Fibroblast of skin of back (primary cell): ENCODE data around the gene ASPG.

ENCODE experiments used
- DNase-seq: peaks from one replicate; pipeline ENCODE4 v3.0.0-alpha.2; 2013

Gene ASPG

GRCh38 chr14:104105822-104106470 is 20.4 kb downstream of the ASPG start:
- no peak for DNase-seq

DNA sequence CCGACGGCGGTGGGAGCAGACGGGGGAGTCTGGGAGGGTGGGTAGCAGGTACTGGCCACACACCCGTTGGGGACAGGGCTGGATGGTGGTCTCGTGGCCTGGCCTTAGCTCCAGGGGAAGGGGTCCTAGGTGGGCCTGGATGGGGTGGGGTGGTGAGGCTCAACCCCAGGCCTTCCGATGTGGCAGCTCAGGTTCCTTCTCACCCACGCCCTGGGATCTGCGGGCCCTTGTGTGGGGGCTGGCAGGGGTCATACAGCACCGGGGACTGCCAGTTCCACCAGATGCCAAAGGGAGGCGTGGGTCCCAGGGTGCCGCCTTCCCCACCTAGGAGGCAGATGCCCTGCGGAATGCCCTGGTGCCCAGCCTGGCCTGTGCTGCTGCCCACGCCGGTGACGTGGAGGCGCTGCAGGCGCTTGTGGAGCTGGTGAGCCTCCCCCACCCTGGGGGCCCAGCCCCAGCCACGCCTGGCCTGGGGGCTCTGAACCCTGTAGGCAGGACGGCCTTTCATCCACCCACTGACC is 21.0 kb downstream of the ASPG start:
- DNase-seq = no peak

DNA sequence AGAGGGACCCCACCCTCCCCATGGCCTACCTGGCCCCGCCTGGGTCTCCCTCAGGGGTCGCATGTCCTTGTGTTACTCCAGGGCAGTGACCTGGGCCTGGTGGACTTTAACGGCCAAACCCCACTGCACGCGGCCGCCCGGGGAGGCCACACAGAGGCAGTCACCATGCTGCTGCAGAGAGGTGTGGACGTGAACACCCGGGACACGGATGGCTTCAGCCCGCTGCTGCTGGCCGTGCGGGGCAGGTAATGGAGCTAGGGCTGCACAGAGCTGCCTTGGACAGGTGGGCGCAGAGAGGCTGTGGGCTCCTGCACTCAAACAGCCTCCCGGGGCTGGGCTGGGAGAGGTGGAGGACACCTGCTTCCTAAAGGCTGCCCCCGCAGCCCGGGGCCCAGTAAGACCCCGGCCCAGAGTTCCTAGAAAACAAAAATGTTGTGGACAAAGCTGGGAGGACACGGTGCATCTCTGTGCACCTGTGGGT is 21.6 kb downstream of the ASPG start:
- no peak for DNase-seq

- DNase-seq = no peak
These were observed 22.4 kb downstream of the ASPG start for GRCh38 chr14:104107611-104108569.

DNA sequence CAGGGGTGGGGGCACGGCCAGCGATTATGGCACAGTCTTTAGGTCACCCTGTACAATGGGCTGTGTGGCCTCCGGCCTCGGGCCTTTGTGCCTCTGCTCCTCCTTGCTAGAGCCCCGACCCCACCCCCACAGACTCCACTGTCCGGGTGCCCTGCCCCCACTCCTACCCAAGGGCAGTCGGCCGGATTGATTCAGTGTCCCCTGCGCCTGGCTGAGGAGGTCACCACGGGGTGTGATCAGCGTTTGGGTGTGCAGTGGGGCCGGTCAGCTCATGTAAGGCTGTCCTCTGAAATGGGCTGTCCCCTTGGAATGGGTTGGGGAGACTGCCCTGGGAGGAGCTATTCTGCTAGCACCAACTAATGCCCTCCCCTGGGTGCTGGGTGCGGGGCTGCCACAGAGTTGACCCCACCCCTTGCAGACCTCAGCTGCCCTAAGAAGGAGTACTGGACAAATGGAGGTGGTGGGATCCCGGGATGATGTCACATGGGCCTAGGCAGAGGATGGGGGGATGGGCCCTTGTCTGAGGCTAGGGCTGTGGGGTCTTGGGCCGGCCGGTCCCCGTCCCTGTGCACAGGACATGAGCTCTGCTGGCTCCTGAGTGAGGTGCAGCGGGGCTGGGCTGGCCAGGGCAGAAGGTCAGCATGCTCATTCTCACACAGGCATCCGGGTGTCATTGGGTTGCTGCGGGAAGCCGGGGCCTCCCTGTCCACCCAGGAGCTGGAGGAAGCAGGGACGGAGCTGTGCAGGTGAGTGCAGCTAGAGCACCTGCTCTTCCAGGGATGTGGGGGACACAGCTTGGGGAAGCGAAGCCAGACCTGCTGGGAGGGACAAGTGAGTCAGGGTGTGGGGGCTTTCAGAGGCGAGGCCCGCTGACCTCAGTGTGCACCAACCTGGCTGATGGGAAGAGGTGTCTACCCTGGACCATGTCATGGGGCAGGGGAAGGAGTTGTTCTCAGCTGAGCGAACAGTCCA is 23.4 kb downstream of the ASPG start:
- no peak for DNase-seq

DNA sequence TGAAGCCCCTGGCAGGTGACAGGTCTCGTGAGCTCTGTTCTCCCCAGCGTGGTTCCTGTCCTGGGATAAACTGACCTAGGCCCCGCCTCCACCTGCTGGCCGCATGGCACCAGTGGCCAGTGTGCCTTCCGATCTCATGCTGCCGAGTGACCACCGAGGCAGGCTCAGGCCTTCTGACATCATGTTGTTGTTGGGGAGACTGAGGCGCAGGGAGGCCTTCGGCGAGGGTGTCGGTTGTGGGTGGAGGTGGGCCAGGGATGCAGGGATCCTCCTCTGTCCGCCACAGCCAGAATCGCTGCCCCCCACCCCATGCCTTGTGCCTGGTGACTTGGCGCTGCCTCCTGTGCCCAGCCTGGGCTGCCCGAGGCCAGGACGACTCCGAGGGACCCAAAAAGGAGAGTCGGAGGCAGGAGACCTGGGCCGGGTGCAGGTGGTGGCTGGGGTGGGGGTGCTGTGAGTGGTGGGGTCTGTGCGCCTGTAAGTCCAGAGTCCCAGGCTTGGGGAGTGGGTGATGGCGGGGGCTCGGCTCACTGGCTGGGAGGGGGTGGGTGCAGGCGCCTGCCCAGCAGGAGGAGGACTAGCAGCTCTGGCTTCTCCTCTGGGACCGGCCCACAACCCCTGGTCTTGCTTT is 24.3 kb downstream of the ASPG start:
- DNase-seq = no peak

DNA sequence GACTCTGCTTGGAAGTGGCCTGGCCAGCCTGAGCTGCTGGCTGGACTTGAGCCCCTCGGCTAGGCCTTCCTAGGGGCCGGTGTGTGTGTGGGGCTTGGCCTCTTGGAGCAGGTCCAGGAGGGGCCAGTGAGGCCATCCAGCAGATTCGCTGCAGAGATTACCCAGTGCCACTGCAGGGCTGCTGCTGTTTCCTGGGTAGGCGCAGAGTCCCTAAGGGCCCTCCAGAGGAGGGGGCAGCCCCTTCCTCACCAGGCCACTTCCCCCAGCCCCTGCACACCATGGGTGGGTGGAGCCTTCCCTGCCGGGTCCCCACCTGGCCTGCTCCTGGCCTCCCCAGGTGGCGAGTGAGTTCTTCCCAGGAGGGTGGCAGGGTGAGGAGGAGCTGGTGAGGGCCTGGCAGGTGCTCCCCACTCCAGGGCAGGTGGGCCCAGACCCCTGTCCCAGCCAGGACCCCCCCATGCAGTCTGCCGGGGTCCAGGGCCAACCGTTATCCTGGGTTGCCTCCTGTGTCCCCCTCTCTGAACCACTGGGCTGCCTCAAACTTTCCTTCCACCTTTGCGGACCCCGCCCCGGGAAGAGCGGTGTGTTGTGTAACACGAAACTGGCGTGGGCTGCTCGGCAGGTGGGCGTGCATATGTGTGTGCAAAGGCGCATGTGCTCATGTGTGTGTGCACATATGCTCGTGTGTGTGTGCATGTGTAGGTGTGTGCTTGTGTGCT is 25.1 kb downstream of the ASPG start:
- DNase-seq = no peak

DNA sequence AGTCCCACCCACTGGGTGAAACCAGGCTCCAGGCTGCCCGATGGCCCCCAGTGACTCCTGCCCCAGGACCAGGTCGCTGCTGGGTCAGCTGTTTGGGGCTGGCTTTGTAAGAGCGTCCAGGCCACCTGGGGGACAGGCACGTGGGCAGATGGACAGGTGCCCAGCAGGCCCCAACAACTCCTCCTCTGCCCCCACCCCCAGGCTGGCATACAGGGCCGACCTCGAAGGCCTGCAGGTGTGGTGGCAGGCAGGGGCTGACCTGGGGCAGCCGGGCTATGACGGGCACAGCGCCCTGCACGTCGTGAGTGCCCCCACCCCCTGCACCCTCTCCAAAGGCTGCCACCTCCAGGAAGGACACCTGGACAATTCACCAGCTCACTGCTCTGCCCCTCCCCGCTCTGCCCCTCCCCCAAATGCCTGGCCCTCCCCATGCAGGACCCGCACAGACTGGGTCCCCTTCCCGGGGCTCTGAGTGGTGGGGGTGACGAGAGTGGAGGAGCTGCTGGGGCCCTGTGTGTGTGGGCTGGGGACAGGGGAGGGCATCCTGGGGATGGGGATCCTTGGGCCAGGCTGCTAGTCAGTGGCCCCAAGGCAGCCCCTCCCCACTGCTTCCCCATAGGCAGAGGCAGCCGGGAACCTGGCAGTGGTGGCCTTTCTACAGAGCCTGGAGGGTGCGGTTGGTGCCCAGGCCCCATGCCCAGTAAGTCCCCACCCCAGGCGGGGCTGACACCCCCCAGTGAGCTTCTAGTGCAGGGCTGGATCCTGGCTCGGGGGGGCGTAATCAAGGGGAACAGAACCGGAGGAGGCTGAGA is 26.0 kb downstream of the ASPG start:
- DNase-seq = no peak

- no peak for DNase-seq
These were observed 26.6 kb downstream of the ASPG start for GRCh38 chr14:104112113-104112505.

DNA sequence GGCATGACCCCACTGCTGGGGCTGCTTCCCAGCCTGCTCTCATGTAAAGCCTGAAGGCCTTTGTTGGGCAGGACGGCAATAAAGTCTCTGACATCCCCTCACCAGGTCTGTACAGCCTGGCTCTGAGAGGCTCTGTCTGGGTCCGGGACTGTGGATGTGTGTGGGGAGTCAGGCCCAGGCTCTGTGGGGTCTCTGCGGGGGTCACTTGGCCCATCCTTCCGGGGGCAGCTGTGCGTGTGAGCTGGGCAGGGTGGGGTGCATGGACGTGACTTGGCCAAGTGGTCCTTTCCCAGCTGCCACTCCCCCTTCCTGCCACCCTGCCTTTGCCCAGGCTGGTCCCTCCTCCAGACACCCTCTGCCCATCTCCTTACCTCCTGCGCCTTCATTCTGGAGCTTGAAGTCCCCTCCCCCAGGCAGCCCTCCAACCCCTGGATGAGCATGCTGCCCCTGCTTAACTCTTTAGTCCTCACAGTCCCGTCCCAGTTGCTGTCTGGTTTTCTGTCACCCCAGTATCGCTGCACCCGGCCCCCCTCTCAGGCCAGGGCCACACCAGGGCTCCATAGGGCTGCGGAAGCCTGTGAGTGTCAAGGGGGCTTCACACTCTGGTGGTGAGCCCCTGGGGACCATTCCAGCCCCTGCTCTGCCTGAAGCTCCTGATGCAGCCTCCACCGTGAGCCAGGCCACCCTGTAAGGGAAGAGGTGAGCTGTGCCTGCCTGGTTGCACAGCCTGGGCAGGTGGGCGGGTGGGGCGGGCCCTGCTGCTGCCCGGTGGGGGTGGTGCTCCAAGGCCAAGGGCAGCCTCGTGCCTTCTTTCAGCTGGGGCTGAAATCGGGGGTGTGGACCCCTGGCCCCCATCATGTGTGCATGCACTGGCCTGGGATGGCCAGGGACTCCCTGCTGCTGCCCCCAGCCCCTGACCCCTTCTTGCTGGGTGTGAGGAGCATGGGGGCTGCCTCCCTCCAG is 27.4 kb downstream of the ASPG start:
- DNase-seq = no peak

DNA sequence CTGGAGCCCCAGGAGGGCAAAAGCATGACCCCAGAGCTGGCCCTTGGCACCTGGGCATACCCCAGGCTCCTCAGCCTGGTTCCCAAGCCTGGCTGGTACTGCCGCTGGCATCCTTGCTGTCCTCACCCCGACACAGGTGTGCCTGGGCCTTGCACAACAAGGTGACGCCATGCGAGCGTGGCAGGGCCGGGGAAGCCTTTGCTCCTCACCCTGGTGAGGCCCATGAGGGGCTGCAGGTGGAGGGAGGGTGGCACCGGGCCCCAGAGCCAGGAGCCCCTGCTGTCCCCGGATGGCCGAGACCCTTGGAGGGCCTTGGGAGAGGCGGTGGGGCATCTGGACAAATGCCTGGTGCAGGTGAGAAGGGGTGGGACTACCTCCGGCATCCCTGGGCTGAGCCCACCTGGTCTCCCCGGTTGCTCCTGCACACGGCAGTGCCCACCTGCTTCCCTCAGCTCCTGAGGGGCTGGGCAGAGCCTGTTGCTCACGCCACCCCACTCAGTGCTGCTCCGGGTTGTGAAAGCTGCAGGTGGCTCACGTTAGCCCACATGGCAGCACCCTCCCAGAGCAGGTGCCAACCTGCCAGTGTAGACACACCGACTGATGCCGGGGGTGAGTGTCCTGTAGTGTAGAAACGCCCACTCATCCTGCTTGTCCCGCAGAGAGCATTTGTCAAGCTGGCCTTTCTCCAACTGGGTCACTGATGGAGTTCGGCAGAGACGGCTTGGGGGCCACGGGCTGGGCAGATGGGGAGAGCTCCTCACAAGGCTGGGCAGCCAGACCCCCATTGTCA is 28.3 kb downstream of the ASPG start:
- no peak for DNase-seq

DNA sequence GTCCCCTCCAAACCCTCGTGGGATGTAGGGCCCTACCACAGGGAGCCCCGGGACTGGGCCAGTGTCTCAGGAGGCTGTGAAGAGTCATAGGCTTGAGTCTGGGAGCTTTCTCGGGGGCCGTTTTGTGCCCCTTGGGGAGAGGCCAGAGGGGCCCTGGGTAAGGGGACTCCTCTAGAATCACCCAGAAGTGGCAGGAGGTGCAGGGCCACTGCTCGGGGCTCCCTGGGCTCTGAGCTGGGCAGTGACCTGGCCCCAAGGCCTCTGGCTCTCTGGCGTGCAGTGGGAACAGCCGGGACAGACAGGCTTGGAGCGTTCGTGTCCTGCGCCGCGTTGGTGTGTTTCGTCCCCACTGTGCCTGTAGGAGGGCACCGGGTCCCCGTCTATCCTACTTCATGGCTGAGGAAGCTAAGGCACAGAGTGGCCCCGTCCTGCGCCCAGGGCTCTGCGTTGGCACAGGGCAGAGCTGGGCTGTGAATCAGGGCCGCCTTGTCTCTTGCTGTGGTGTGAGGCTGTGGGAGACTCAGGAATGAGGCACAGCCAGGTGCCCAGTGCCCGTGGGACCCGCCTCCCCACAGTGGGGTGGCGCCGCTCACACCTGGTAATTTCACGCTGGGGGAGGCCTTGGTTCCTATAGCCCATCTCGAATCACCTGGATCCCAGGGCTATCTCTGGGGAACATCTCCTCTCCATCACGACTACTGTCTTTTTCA is 29.1 kb downstream of the ASPG start:
- DNase-seq = no peak

- DNase-seq = no peak
These were observed 29.7 kb downstream of the ASPG start for GRCh38 chr14:104115131-104115600.

DNA sequence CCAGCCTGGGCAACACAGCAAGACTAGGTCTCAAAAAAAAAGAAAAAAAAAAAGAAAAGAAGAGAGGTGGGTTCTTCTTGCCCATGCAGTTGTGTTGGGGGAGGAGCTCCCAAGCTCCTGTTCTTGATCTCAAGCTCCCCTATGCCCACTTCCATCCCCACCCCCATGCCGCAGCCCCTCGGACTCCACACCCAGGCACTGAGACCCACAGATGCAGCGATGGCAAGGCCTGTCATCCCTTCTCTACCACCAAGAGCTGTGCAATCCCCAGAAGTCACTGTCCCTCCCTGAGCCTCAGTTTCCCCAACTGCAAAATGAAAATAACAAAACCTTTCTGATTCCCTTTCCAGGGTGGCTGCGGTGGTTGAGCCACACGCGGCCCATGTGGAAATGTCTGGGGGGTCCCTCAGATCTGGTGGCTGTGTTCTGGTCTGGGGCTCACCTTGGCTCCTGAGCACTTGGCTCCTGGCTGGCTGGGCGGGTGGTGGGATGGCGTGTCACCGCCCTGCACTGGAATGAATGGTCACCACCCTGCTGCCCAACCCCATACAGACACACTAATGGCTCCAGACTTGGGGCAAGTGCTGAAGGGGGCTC is 30.3 kb downstream of the ASPG start:
- DNase-seq = no peak

DNA sequence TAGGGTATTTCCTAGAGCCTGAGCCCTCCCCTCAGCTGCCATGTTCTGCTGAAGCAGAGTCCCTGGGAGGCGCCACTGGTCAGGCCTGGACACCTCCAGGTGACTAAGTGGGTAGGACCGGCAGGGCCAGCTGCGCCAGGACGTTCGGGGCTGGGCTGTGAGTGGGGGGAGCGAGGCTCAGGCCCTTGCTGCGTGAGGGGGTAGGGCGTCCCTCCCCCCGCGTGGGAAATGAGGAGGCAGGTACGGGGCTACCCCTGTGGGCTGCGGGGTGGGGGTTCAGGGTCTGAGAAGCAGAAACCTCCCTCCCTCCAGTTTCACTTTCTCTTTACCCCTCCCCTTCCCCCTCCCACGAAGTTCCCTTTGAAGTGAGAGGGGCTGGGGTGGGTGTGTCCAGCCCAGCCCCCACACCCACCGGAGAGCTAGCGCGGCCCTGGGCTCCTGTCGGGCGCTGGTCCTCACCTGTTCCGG is 30.8 kb downstream of the ASPG start:
- no peak for DNase-seq

GRCh38 chr14:104116756-104117340 is 31.3 kb downstream of the ASPG start:
- no peak for DNase-seq
